Chondrocyte (in vitro differentiated cells): Measurements from ENCODE around the gene ANKRD1. TPM values are rescaled to one million over a fixed set of nuclear protein-coding genes. Genes with fewer than 3 reads are reported as not detected.

ENCODE experiments used
- DNase-seq: peaks from one replicate; pipeline ENCODE4 v3.0.0; 2021; ENCODE audit warnings: mixed read lengths, low spot score
- H3K27ac Mint-ChIP-seq: one replicate; pipeline ENCODE4 v1.8.0; 2021; ENCODE audit warnings: mild to moderate bottlenecking, moderate library complexity, mixed read lengths; ENCODE audit not compliant: unreplicated experiment
- H3K27me3 Mint-ChIP-seq: 2 replicates; pipeline ENCODE4 v1.8.0; 2021; ENCODE audit warnings: low read depth, mixed read lengths
- H3K36me3 Mint-ChIP-seq: 2 replicates; pipeline ENCODE4 v1.8.0; 2021; ENCODE audit warnings: low read depth, mixed read lengths
- H3K4me1 Mint-ChIP-seq: 2 replicates; pipeline ENCODE4 v1.8.0; 2021; ENCODE audit warnings: low read depth, mild to moderate bottlenecking, mixed read lengths
- H3K4me3 Mint-ChIP-seq: one replicate; pipeline ENCODE4 v1.8.0; 2021; ENCODE audit warnings: mild to moderate bottlenecking, moderate library complexity, mixed read lengths; ENCODE audit not compliant: unreplicated experiment
- H3K9me3 Mint-ChIP-seq: 2 replicates; pipeline ENCODE4 v1.8.0; 2021; ENCODE audit warnings: low read depth, mixed read lengths
- long read RNA-seq: library from polyadenylated mRNA; stranded (forward); transcript quantifications from one replicate; pipeline ENCODE4 v2.0.0, GENCODE V29; 2021
- total RNA-seq: library from RNA; stranded (reverse); gene quantifications from 3 replicates; pipeline ENCODE4 v1.2.1, GENCODE V29; 2021
- TF ChIP-seq, protein P1 (sequence below): fragments of 200-600 bp; sonication (generic); IDR thresholded peaks from 2 replicates; pipeline ENCODE4 v1.5.0; 2021; ENCODE audit warnings: antibody characterized with exemption, mild to moderate bottlenecking, moderate library complexity

The ANKRD1 gene
- 74.6 to 283 TPM (median 261 TPM) in 3 replicates for total RNA-seq
- long read RNA-seq, transcript ANKRD1-201 (9 exons, 1,979 nt), result major isoform, 47 of 377 reads
- long read RNA-seq, partial matches to known transcripts, result 4 of 377 reads
- long read RNA-seq, other reads (novel, unspliced or antisense), result 326 of 377 reads

DNA sequence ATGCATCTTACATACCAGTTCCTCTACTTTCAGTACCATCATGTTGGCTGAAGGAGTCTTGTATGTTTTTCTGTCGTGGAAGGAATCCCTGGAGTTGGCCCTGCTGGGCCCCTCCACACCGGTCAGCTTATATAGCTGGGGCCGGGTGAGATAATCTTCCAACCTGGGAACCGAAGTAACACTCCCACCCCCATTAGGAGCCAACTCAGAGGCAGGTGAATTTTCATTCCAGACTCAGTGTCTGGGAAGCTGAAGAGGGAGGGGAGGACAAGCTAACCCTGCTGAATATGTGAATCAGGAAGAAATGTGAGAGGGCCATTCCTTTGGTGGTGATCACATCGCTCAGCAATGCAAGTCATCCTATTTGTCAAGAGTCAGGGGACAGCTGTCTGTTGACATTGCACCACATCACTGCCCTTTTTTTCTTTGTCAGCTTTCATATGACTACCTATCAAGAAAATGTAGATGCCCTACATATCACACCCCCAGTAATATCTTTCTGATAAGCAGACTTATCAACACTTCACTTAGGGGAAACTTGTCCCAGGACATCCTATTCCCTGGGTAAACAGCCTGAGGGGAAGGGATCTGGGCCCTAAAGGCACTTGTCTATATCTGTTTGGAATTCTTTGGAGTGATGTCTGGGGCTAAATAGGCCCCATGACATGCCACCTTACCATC, at the start of gene ANKRD1:
ANKRD1 (minus strand) TSS at position 102 of the 681 bp plus-strand sequence; CDS start at position 42, 60 bp downstream.
- Mint-ChIP-seq H3K27ac (peak within 1 kb of the TSS; percentile 95), H3K4me3 (peak within 1 kb of the TSS; percentile 88), H3K36me3 (peaks cover 27% of the 10 kb centered on the region), H3K9me3 (peaks cover 2% of the 10 kb centered on the region), H3K4me1 (peaks cover 71% of the 10 kb centered on the region), H3K27me3 (no peaks in the 10 kb centered on the region)
- DNase-seq, result no peak
- TF ChIP-seq, protein P1, sequence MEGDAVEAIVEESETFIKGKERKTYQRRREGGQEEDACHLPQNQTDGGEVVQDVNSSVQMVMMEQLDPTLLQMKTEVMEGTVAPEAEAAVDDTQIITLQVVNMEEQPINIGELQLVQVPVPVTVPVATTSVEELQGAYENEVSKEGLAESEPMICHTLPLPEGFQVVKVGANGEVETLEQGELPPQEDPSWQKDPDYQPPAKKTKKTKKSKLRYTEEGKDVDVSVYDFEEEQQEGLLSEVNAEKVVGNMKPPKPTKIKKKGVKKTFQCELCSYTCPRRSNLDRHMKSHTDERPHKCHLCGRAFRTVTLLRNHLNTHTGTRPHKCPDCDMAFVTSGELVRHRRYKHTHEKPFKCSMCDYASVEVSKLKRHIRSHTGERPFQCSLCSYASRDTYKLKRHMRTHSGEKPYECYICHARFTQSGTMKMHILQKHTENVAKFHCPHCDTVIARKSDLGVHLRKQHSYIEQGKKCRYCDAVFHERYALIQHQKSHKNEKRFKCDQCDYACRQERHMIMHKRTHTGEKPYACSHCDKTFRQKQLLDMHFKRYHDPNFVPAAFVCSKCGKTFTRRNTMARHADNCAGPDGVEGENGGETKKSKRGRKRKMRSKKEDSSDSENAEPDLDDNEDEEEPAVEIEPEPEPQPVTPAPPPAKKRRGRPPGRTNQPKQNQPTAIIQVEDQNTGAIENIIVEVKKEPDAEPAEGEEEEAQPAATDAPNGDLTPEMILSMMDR, result no peak

DNA sequence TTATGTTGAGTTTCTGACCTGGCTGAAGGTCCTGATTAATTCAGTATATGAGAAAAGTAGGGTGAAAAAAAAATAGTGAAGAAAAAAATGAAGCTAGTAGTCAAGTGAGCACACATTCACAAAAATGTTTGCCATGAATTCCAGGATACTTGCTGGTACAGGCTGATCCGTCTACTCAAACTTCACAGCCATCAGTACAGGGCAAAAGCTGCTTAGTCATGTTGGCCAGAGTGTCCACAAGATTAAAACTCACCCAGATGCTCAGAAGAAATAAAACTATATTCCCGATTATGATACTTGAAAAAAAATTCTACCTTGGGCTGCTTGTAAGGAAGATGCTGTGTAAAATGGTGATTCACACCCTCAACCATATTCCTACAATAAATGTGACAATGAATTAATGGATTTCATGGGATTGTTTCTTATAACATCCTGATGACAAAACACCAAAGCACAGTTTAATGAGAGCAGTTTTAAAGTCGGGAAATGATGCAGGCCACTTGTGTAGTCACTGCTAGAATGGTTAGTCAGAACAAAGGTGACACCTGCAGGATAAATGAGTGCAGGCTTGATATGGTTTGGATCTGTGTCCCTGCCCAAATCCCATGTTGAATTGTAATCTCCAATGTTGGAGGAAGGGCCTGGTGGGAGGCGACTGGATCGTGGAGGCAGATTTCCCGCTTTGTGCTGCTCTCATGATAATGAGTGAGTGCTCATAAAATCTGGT, 49.2 kb upstream of the ANKRD1 start:
- H3K27me3 Mint-ChIP-seq, result no peaks in the 10 kb centered on the region
- H3K4me1 Mint-ChIP-seq, result peaks cover 24% of the 10 kb centered on the region
- TF ChIP-seq, protein P1, result peak; percentile 47
- H3K27ac Mint-ChIP-seq, result peak overlapping the region; percentile 78
- no peak for DNase-seq
- no peaks in the 10 kb centered on the region for H3K36me3 Mint-ChIP-seq
- no peak overlapping the region for H3K4me3 Mint-ChIP-seq
- peaks cover 6% of the 10 kb centered on the region for H3K9me3 Mint-ChIP-seq

DNA sequence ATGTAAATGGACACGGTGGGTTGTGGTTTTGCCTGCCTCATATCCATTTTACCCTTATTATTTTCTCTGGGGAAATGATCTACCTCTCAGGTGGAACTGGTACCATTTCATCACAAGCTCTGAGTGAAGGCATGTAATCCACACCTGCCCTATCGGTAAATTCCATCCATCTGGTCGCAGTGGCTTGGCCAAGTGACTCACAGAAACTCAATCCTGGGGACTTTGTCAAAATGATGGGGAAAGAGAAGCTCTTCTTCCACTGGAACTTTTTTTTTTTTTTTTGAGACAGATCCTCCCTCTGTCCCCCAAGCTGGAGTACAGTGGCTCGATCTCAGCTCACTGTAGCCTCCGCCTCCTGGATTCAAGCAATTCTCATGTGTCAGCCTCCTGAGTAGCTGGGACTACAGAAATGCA, 48.2 kb upstream of the ANKRD1 start:
- TF ChIP-seq, protein P1, result no peak
- peak overlapping the region; percentile 58 for H3K27ac Mint-ChIP-seq
- no peaks in the 10 kb centered on the region for H3K9me3 Mint-ChIP-seq
- no peak overlapping the region for H3K4me3 Mint-ChIP-seq
- no peak for DNase-seq
- no peaks in the 10 kb centered on the region for H3K27me3 Mint-ChIP-seq
- H3K36me3 Mint-ChIP-seq, result no peaks in the 10 kb centered on the region
- peaks cover 24% of the 10 kb centered on the region for H3K4me1 Mint-ChIP-seq

DNA sequence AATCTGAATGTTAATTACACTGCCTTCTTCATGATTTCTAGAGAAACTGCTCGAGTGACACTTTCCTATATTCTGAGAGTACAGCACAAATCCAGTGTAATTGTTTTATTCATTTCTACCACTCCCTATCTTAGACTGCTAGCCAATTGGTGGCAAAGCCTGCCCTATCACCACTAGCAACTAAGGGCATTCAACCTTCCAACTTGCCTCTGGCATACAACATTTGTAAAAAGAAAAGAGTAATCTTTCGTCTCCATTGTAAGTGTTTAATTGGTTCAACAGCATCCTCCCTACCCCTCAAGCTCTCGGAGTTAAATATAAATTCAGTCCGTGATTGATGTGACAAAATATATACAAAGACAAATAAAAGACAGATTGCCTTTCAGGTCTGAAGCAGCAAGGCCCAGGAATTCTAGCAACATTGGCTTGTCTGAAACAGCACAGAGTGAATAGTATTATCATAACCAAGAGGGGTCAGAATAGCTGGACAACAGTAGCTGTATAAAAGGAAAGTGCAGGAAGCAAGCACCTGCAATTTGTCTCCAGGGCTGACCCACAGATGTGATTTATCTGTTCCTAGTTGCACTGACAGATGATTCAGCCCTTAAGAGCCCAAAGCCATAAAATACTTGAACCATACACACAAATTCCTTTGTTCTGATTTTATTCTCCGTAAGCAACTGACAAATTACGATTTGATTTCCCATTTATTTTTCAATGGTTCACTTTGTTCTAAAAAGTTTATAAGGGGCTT, 47.6 kb upstream of the ANKRD1 start:
- Mint-ChIP-seq H3K27me3 (no peaks in the 10 kb centered on the region), H3K4me3 (no peak overlapping the region), H3K4me1 (peaks cover 24% of the 10 kb centered on the region), H3K36me3 (no peaks in the 10 kb centered on the region), H3K27ac (no peak overlapping the region), H3K9me3 (no peaks in the 10 kb centered on the region)
- TF ChIP-seq, protein P1, result no peak
- no peak for DNase-seq

DNA sequence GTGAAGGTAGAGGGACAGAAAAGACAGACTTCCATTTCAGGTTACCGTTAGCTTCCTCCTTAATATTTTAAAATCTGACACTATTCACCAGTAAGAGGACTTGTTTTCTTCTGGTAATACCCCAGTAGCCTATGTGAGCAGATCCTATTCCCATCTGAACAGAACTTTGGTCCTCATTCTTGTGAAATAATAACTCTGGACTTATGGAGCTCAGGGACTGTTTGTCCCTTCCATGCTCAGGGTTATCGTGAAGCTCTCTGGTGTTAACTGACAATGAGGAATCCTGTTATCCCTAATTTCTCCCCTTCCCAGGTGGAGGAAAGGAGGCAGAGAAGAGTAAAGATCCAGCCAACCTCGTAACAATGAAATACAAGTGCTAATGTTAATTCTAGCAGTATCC, 47.0 kb upstream of the ANKRD1 start:
- DNase-seq, result no peak
- Mint-ChIP-seq H3K27ac (no peak overlapping the region), H3K4me1 (peaks cover 24% of the 10 kb centered on the region), H3K36me3 (no peaks in the 10 kb centered on the region), H3K9me3 (no peaks in the 10 kb centered on the region), H3K27me3 (no peaks in the 10 kb centered on the region), H3K4me3 (no peak overlapping the region)
- TF ChIP-seq, protein P1, result no peak
